Activated gamma-delta T cell (primary cell): ENCODE measurements around the gene BMP7.

Experiments used
- DNase-seq: peaks from one replicate; lab custom pipeline; 2025; lab: John Stamatoyannopoulos, UW

Gene BMP7

DNA sequence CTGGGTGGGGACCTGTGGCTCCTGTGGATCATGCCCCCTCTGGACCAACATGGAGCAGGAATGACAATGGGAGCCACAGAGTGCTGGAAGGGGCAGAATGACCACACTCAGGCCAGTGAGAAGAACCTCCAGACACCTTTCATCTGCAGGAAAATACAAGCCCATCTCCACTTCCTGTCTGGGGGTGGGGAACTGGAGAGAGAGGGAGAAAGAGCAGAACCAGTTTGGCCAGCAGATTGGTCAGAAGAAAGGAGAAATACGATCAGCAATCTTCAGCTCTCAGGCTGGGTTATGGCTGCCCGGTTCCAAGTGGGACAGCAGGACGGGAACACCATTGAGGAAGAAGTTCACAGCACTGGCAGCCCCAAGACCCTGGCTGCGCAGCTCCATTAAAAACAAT is 37.0 kb downstream of the BMP7 start:
- DNase-seq = no peak

DNA sequence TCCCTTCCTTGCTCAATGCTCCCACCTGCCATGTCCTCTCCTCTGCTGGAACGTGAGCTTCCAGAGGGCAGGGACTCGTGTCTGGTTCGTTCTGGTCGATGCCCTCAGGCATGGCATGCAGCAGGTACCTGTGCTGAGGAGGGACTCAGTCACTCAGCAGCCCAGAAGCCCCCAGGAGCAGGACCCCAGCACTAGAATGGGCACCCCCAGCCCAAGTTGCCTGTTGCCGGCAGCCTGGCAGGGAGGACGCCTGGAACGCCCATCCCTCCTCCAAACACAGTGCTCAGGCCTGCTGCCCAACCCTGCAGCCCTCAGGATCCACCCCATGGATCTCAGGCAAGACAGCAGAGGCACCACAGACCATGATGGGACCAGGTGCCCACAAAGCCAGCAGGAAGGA is 40.6 kb downstream of the BMP7 start:
- DNase-seq = no peak

DNA sequence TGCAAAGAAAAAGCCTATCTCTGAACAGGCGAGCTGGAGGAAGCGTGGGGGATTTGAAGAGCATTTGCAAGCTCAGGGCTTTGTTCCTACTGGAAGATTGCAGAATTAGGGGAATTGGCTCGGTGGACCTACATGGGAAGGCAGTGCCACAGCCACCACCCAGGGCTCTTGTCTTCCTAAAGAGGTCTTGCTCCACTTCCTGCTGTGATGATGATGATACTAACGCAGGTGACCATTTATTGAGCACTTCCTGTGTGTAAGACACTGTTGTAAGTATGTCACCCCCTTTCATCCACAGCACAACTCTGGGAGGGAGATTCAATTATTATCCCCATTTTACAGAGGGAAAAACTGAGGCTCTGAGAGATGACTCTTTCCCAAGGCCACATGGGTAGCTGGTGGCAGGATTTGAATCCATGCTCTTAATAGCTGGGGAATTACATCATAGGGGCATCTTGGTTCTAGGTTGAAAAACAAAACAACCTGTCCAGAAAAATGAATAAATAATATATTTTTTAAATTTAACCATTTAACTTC is 41.2 kb downstream of the BMP7 start:
- no peak for DNase-seq

DNA sequence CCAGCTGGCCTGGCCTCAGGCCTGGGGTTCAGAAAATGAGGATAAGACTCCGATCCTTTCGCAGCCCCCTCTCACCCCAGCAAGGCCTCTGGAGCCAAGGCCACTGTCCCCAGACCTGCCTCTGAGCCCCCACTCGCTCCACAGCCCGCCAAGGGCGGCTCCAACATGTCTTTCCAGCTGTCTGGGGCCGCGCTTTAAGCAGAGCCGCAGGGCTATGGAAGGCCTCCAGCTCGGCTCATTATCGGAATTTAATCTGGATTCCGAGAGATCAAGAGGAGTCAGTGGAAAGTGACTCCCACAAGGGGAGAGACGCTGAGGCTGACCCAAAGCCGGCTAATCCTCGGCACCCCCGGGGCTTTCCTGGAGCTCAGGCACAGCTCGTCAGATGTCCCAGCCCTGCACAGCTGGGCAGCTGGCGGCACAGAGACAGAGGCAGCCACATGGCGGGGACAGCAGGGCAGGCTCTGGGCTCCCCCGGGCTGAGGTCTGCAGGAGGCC is 41.8 kb downstream of the BMP7 start:
- no peak for DNase-seq

DNA sequence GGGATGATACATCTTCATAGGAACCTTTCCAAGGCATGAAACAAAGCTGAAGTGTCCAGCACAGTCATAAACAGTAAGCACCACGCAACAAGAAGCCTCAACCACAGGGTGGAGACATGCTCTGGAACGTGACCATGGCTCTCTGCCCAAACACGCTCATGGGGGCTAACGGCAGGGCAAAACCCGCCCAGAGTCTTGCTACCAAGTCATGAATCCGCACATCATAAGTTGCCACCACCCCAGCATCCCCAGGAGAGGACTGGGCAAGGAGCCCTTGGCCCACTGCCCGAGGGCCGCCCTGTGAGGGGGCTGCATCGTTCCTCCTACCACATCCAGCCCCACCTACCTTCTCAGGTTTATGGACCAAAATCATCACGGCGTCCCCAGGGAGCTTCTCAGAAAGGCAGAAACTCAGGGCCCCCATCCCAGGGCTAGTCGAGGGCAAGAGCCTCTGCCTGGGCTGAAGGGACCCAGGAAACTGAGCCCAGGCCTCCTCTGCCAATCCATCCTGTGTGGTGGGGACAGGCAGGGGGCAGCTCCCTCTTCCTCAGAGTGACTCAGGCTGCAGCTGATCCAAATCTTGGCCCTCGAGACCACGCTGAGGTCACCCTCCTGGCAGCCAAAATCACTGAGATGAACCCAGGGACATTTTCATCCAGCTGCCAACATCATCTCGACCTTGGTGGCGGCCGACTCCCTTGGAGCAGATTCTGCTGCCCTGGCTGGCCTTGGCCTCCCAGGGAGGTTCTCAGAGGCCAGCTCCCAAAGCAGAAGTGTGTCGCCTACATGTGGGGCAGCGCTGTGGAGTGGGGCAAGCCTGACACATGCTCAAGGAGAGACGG is 42.6 kb downstream of the BMP7 start:
- no peak for DNase-seq

DNA sequence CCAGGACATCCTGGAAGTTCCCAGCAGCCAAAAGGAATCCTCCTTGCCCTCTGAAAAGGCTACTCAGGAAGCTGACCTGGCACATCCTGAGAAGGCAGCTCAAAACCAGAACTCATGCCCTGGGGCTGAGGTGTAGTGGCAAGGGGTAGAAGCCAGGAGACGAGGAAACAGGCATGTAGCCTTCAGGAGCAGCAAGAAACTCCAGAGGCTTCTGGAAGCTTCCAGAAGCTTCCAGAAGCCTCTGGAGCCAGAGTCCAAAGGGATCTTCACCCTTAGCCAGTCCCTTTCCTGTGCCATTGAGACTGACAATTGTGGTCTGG is 43.9 kb downstream of the BMP7 start:
- DNase-seq = no peak

DNA sequence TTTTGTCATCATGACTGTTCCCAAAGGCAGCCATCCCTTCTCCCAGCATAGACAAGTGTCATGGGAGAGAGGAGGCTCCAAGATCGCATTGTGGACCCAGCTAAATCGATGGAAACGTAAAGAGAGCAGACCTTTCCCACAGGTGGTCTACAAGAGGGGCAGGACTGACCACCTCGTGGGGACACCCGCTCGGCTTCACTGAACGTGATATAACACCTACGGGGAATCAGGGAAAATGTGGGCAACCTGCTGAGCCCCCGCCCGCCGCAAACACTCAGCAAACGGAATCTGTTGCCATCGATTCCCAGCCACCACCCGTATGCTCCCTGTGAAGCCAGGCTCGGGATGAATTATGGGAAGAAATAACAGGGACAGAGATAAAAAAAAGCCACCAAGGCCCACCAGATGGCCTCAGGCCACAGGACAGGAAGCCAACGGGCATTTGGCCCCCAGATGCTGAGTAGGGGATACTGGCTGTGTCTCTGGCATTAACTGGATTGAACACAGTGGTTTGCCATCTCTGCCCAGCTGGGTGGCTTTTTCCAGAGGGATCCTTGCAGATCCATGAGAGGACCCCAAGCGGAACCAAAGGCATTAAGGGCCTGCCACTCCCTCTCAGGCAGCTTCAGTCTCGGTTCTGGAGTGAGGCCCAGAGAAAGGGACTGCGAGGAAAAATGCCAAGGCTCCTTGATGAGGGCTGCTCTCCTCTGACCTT is 44.4 kb downstream of the BMP7 start:
- no peak for DNase-seq

DNA sequence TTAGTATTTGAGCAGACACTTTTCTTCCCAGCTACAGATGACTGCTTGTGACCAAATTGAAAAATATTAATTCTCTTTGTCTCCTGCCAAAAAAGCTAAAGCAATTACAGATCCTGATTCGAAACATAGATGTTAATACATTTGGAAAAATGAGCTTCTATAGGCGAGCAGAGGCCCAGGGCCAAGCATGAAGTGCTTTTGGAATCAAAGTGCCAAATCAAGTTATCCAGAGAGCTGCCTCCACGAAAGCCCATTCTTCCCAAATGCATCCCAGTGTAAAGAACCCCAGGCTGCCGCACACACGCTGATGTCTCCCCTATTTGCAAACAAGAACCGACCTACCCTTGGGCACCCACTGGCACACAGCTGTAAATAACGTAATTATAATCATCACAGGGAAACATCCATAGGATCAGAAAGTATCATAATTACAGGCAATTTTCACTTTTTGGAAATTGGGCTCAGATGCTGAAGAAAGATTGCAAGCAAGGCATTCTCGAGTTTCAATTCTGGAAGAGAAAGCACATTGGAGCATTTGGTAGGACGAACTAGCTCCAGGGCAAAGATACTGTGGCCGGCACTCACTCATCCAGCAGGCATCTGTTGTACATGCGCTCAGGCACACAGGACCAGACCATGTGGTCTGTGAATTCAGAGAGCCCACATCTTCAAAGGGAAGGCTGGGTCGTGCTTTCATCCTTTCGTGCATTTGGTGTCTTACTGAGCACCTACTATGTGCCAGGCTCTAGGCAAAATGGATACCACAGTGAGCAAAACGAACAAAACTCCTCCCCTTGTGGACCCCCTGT is 45.9 kb downstream of the BMP7 start:
- DNase-seq = no peak

DNA sequence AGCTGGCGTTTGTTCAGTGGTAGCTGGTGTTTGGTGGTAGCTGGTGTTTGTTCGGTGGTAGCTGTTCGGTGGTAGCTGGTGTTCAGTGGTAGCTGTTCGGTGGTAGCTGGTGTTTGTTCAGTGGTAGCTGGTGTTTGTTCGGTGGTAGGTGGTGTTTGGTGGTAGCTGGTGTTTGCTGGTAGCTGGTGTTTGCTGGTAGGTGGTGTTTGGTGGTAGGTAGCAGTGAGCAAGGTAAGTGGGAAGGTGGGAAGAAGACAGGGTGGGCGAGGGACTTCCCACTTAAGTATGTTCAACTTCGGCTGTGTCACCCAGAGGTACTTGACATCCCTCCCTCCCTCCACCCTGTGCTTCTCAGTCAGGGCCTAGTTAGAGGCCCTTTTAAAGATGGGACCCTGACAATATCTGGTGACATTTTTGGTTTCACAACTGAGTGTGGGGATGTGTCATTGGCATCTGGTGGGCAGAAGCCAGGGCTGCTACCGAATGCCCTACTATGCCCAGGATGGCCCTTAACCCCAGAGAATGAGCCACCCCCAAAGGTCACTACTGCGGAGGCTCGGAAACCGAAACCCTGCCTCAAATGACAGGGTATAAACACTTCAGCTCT is 47.3 kb downstream of the BMP7 start:
- DNase-seq = no peak

DNA sequence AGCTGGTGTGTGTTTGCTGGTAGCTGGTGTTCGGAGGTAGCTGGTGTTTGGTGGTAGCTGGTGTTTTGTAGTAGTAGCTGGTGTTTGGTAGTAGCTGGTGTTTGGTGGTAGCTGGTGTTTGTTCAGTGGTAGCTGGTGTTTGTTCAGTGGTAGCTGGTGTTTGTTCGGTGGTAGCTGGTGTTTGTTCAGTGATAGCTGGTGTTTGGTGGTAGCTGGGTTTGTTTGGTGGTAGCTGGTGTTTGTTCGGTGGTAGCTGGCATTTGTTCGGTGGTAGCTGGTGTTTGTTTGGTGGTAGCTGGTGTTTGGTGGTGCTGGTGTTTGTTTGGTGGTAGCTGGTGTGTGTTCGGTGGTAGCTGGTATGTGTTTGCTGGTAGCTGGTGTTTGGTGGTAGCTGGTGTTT is 48.0 kb downstream of the BMP7 start:
- no peak for DNase-seq

DNA sequence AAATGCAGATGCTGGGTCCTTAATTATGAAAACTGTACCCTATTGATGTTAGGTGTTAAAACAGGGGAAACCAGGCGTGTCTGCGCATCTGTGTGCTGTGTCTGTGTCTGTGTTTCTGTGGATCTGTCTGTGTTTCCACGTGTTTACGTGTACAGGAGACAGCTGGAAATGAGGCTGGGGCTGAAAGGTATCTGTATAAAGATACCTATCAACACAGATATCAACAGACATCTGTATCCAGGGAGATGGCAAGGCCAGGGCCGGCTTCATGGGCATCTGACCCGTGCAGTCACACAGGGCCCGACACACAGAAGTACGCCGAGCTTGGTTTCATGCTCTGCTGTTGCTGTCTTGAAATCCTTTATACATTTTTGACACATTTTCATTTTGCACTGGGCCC is 48.6 kb downstream of the BMP7 start:
- DNase-seq = no peak

DNA sequence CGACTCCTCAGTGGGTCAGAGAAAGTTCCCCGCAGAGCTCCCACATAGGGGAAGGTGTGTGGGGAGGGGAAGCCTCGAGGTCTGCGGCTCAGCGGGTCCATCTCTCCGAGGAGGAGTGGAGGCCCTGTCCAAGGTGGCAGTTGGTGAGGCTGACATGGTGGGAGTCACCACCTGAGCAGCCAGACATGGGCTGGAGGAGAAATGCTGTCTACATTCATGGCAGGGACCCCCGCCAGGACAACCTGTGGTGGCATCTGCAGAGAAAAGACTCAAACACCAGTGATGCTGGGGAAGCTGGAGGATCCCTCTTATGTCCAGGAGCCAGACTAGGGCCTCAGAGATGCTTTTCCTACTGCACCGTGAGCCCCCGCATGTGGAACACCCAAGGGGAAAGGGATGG is 49.8 kb downstream of the BMP7 start:
- no peak for DNase-seq

DNA sequence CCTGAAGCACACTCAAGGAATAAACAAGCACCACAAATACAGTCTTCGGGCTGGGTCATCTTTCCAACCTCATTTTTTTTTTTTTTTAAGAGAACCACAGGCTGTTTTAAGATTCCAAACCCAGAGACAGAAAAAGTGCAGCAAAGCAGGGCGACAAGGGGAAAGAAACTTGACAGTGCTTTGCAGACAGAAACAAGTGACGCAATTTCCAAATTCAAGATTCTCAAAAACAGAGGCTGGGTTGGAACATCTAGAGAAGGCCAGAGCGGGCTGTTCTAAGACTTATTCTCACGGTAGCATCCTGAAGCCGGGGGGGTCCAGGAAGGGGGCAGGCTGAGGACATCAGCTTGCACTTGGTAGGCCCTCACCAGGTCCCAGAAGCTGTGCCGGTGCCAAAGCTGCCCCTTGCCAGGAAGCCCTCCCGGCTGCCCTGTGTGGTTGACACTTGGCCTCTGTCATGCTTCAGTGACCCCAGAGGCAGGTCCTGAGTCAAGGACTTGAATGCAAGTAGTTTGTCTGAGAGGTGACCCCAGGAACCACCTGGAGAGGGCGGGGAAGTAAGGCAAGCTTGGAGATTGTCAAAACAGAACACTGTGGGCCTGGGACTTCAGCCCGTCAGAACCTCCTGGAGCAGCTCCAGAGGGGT is 50.5 kb downstream of the BMP7 start:
- DNase-seq = no peak

DNA sequence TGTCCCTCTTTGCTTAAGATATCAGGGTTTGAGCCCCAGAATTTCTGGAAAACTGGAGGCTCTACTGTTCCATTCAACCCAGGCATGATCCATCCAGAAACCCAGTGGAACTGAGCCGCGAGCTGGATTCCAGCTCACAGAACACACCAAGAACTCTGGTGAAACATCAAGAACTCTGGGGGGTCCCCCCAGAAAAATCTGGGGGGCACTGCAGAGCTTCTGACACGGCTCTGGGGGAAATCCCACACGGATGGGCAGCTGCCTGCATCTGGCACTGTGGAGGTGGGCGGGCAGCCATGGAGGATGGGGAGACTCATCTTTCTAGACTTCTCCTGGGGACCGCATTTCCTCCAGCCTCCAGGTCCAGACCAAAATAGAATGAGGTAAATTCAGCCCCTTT is 51.0 kb downstream of the BMP7 start:
- no peak for DNase-seq

DNA sequence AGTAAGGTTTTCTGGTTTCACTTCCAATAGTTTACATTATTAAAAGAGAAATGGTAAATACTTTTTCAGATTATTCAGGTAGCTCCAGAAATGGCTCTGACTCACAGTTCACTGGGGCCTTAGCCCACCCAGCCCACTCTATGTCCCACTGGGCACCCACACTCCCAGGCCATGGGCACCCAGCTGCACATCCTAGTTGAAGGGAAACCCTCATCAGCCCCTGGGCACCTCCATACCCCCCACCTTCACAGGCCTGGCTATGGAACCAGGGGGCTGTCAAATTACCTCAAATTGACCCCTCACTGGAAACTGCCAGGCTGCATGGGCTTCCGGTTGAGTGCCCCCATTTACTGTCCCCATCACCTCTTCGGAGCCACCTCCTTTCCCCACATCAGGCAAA is 51.5 kb downstream of the BMP7 start:
- no peak for DNase-seq

DNA sequence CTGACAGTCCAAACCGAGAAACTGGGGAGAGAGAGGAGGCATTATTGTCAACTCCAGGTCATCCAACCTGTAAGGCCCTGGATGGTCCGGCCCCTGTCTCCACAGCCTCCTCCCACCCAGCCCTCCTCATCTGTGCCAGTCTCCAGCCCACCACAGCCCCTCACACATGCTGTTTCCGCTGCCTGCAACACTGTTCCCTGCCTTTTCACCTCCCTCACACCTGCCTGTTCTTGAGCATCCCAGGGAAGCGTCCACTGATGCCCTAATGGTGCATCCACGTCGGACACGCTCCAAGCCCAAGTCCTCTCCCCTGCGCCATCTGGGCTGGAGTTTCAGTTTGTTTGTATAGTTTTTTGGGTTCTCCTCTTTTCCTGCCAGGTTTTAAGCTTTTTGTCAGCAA is 52.0 kb downstream of the BMP7 start:
- no peak for DNase-seq

DNA sequence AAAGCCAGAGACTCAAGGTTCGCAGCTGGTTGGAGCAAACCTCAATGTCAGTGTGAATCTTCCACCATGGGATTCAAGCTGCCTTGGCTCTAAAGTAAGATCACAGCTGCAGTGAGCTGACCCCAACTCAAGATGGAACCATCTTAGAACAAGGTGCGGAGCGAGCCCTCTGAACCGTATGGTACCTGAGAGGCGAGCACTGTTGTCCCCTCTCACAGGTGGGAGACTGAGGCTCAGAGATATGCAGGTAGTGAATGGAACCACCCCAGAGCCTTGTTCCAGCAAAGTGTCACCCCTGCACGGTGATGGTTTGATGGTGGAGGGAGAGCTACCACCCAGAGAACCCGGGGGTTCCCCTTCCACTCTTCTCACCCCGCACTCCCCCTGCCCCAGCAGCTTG is 52.5 kb downstream of the BMP7 start:
- DNase-seq = no peak

DNA sequence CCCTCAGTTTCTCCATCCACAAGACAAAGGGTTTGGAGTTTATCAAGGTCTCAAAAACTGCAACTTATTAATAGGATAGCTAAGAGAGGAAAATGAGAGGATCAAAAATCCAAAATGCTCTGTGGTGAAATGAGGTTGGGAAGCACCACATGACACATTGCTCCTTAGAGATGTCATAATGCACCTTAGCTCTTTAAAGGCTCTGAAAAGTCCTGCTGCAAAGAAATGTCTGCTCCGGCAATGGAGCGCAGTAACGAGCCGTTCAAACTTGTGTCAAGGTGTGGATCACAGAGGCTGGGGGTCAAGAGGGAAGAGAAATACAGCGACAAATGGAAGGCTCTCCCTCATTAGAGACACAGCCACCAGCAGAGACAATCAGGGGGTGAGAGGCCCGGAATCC is 53.1 kb downstream of the BMP7 start:
- DNase-seq = no peak

DNA sequence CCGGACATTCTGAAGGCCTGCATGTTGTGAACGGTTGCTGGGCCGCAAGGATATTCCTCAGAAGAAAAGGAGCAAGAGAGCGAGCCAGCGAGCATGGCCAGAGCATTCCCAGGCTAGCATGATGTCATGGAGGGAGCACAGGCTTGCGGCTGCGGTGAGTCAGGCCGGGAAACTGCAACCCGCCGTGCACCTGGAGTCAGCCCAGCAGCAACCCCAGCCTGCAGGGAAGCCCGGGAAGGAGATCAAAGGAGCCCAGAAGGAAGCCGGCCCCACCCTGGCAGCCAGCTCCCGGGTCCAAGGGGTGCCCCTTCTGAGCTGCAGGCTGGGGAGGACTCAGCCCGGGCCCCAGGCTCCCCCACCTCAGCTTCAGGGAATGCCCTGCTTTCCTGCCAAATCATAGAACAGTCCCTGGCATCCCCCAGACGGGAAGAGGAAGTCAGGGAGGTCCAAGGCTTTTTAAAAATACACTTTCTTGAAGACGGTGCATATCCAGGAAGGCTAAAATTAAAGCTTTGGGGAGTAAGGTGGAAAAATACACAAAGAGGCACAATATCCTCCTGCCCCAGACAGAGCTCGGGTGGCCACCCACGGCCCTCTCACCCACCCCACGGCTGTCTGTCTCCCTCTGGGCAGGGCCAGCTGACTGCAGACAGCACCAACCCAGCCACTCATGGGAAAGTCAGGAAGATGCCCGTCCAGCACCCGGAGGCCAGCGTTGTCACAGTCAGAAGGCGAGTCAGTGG is 53.7 kb downstream of the BMP7 start:
- no peak for DNase-seq

DNA sequence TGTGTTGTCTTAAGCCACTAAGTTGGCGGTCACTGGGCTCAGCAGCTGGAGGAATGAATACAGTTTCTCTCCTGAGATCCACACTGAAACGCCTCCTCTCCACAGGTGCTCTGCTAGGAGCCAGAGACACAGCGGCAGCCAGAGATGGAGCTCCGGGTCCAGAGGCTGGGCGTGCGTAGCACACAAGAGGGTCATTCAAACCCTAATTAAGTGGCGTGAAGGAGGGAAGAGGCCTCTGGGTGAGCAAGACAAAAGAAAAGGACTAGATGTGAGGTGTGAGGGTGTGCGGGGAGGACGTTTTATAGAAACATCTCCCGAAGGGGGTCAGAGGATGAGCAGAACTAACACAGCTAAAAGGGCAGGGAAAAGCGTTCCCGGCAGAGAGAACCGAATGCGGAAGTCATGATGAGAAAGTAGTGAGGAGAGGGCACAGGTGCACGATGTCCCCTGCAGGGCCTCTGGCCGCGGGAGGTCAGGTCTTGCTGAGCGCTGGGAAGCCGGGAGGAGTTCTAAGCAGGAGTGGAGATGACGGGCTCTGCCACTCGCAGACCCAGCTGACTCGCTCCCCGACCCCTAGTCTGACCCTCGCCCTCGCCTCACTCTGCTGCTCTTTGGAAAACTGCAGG is 54.4 kb downstream of the BMP7 start:
- DNase-seq = no peak
